Astrocyte of the cerebellum (primary cell): ENCODE data around the gene GALNT10.

Experiments
- DNase-seq: peaks from one replicate; pipeline ENCODE4 v3.0.0-alpha.2; 2011; ENCODE audit warnings: low read depth
- H3K4me3 ChIP-seq: 2 replicates; pipeline ENCODE4 v1.5.1; 2011; ENCODE audit warnings: mild to moderate bottlenecking, low read depth, low read length, moderate library complexity
- CTCF ChIP-seq: IDR thresholded peaks from 2 replicates; pipeline ENCODE4 v1.5.1; 2012; ENCODE audit warnings: low read length, low read depth, moderate library complexity, mild to moderate bottlenecking; ENCODE audit errors: missing control alignments
- in situ Hi-C: cut with HindIII; loops from 2 replicates; pipeline ENCODE4 v1.10.0; 2017; ENCODE audit warnings: low sequenced_read_pairs

GALNT10 gene

DNA sequence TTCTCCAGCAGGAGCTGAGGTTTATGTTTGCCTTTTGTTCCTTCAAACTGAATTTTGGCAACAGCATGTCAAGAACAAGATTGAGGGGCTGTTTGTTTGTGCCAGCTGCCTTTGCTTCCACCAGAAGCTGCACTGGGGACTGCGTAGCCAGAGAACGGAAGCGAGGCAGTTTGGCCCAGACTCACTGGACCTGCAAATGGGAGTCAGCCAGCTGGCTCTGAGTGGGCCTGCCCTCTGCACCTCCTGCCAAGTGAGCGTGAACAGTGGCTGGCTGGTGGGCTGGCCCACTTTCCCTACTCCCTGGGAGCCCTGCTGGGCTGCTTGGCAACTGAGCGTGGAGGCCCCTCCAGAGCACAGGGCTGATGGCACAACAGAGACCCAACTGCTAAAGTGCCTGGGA is 111.6 kb downstream of the GALNT10 start:
- TF ChIP-seq CTCF = no peak
- peak; percentile 61 for DNase-seq
- H3K4me3 ChIP-seq = no peak overlapping the region
- in situ Hi-C loops = no loop called here

DNA sequence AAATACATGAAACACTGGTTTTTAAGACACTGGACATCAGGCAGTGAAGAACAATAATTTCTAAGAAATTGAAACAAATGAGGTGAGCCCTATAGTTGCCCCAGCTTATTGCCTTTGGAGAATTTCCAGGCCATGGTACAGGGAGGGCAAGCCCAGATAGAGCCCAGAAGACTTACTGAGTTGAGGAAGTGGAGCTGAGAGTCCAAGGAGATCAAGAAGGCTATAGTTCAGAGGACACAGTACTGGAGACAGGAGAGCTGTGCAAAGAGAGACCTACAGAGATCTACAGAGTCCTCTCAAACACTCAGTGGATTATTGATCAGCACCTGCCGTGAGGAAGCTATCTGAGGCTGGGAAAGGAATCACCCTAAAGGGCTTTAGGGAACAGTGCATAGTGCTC is 112.6 kb downstream of the GALNT10 start:
- in situ Hi-C loops = no loop called here
- H3K4me3 ChIP-seq = no peak overlapping the region
- no peak for DNase-seq
- no peak for TF ChIP-seq CTCF

DNA sequence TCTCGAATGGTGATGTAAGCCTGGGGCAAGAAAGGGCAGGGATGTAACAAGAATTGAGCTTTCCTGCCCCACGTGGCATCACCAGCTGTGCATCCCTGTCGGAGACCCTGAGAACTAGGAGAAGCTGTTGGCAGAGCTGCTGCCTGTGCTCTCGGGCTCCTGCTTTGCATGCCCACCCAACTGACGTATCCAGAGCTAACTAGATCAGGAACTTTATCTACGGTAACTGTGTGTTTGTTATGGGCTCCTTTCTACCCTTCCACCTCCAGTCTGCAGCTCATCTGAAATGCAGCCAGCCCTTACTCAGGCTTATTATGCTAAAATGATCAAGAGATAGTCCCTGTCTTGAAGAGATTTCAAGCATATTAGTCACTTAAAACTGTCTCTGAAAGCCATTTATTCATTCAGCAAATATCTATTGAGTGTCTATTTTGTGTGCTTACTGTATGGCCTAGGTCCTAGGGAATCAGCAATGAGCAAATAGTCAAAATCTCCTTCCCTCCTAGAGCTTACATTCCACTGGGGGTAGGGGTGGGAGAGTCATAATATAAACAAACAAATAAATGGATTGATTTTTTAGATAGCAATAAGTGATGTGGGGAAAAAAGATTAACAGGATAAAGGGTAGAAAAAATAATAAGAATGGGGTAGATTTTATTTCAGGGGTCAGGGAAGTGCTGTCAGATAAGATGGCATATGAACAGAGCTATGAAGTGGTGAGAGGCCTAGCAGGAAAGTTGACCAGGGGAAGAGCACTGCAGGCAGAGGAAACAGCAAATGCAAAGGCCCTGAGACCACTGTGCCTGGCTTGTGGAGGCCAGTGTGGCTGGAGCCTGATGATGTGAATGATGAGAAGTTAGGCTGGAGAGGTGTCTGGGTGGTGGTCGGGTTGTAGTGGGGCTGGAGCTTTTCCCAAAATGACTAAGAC is 118.2 kb downstream of the GALNT10 start:
- TF ChIP-seq CTCF = no peak
- in situ Hi-C loops = no loop called here
- DNase-seq = no peak
- H3K4me3 ChIP-seq = no peak overlapping the region

GRCh38 chr5:154309371-154309745 is 118.8 kb downstream of the GALNT10 start:
- H3K4me3 ChIP-seq = no peak overlapping the region
- in situ Hi-C loops = no loop called here
- no peak for DNase-seq
- no peak for TF ChIP-seq CTCF

- in situ Hi-C loops = no loop called here
- DNase-seq = no peak
- no peak for TF ChIP-seq CTCF
Observed at GRCh38 chr5:154309805-154310204, 119.3 kb downstream of the GALNT10 start.

DNA sequence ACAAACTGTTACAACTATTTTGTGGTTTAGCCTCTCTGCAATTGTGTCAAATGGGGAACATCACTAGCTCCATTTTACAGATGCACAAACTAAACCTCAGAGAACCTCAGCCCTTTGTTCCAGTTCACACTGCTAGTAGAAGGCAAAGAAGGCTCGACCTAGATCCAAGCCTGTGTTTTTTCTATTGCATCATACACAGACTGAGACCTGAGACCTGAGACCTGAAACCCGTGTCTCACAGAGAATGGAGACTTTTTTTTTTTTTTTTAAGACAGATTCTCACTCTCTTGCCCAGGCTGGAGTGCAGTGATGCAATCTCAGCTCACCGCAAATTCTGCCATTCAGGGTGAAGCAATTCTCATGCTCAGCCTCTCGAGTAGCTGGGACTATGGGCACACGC is 120.8 kb downstream of the GALNT10 start:
- no peak for DNase-seq
- in situ Hi-C loops = no loop called here
- no peak for TF ChIP-seq CTCF
- H3K4me3 ChIP-seq = no peak overlapping the region

More at GRCh38 chr5:154309805-154310204, 119.3 kb downstream of the GALNT10 start:
- H3K4me3 ChIP-seq = no peak overlapping the region
